Measurements from ENCODE around the gene SLC30A2.

Gene SLC30A2

GRCh38 chr1:26020941-26021646 lies 24.8 kb downstream of the SLC30A2 start:
- no peak for DNase-seq

- no peak for DNase-seq
Observed at GRCh38 chr1:26020330-26020768, 25.6 kb downstream of the SLC30A2 start.

GRCh38 chr1:26019641-26020315 lies 26.1 kb downstream of the SLC30A2 start:
- no peak for DNase-seq

- no peak for DNase-seq
Observed at GRCh38 chr1:26017606-26018005, 28.3 kb downstream of the SLC30A2 start.

GRCh38 chr1:26016953-26017545 lies 28.9 kb downstream of the SLC30A2 start:
- DNase-seq, result no peak

- no peak for DNase-seq
Observed at GRCh38 chr1:26016258-26016952, 29.5 kb downstream of the SLC30A2 start.

GRCh38 chr1:26015358-26015757 lies 30.6 kb downstream of the SLC30A2 start:
- no peak for DNase-seq

GRCh38 chr1:26014179-26014578 lies 31.7 kb downstream of the SLC30A2 start:
- no peak for DNase-seq

- DNase-seq, result no peak
Observed at GRCh38 chr1:26012864-26013263, 33.1 kb downstream of the SLC30A2 start.

GRCh38 chr1:26010825-26011224 lies 35.1 kb downstream of the SLC30A2 start:
- no peak for DNase-seq

- DNase-seq, result no peak
Observed at GRCh38 chr1:26009796-26010447, 36.0 kb downstream of the SLC30A2 start.

GRCh38 chr1:26006710-26007109 lies 39.2 kb downstream of the SLC30A2 start:
- DNase-seq, result no peak

GRCh38 chr1:26005434-26006105 lies 40.3 kb downstream of the SLC30A2 start:
- DNase-seq, result no peak

GRCh38 chr1:26003756-26004155 lies 42.2 kb downstream of the SLC30A2 start:
- no peak for DNase-seq

- no peak for DNase-seq
Observed at GRCh38 chr1:26003262-26003661, 42.7 kb downstream of the SLC30A2 start.

GRCh38 chr1:25999041-25999800 lies 46.7 kb downstream of the SLC30A2 start:
- DNase-seq, result no peak

GRCh38 chr1:25997828-25998761 lies 47.8 kb downstream of the SLC30A2 start, which contains the start of gene PAFAH2:
PAFAH2 (minus strand) TSS chr1:25998063; CDS start chr1:25990816, 7,247 bp downstream.
- peak; percentile 87 to 100 (median 95) for DNase-seq

GRCh38 chr1:25996966-25997827 lies 48.7 kb downstream of the SLC30A2 start:
- peak in 1 of 5 experiments; percentile 71 for DNase-seq

Measured in T-helper 2 cell (primary cell).